Activated naive CD4-positive, alpha-beta T cell treated with anti-CD3 and anti-CD28 coated beads, Interleukin-2, amount 50 U/mL, for 16 hours (primary cell): ENCODE results near the gene KBTBD13.
"Not testable (repeated sequence)": the region's sequence is repeated elsewhere in the genome, so short reads cannot be mapped to it uniquely, and the experiment has no call there.

Source experiments
- DNase-seq: peaks from one replicate; pipeline ENCODE4 v3.0.0-alpha.2; 2020

The KBTBD13 gene

DNA sequence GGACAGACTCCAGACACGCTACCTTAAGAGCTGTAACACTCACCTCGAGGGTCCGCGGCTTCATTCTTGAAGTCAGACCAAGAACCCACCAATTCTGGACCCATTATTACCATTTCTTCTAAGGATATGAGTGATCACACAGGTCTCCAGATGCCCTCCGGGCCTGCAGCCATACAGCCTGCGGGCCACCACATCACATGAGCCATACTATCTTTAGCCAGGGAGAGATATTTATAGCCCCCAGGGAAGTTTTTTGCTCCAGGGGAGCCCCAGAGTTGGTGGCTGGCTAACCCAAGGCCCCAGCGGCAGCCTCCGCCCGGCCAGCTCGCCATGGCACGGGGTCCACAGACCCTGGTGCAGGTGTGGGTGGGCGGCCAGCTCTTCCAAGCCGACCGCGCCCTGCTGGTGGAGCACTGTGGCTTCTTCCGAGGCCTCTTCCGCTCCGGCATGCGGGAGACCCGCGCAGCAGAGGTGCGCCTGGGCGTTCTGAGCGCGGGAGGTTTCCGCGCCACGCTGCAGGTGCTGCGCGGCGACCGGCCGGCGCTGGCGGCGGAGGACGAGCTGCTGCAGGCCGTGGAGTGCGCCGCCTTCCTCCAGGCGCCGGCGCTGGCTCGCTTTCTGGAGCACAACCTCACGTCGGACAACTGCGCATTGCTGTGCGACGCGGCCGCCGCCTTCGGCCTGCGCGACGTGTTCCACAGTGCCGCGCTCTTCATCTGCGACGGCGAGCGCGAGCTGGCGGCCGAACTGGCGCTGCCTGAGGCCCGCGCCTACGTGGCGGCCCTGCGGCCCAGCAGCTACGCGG lies at the start of gene KBTBD13:
TSS of gene KBTBD13 (plus strand) at position 261 of the 805 bp plus-strand sequence. CDS start at position 331, 70 bp downstream.
- no peak for DNase-seq

DNA sequence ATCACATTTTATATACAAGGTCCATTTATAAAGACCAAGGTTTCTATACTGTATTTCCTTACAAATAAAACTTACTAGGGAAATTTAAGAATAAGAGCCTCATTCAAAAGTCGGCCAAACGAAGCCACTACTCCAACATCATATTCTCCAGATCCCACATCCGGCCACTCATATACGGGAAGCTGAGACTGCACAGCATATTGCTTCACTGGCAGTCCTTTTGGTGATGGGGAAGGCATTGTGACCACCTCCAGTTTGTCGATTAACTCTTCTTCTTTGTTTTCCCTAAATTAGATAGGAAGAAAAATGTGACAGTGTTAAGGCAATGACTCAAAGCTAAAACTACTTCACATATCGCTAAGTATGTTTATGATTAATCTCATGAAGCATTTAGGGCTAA lies 49.8 kb upstream of the KBTBD13 start:
- no peak for DNase-seq

DNA sequence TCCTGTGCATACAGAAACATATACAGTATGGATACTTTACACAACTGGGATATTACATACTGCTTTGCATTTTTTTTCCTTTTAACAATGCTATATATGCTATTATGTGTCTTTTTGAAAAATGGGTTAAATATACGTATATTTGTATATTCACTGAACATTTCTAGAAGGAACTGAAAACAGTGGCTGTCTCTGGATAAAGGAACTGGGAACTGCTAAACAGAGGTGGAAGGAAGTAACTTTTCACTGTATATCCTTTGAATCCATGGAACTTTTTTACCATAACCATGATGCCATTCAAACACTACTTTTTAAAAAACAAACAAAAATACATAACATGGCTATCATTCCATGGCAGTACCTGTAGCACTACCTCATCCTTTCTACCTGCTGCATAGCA lies 49.0 kb upstream of the KBTBD13 start:
- DNase-seq = no peak

DNA sequence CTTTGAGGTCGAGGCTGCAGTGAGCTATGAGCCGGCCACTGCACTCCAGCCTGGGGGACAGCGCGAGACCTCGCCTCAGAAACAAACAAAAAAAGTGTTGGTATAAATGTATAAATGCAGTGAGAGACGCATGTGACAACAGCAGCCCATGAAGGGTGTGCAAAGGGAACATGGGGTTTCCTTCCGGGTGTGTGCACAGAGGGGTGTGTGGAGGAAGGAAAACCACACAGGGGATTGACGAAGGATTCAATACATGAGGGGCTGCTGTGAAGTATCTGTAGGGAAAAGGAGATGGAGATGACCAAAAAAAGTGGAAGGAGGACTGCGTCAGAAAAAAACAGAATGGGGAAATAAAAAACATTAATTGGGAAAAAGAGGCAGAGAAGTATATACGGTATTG lies 48.2 kb upstream of the KBTBD13 start:
- DNase-seq = no peak

DNA sequence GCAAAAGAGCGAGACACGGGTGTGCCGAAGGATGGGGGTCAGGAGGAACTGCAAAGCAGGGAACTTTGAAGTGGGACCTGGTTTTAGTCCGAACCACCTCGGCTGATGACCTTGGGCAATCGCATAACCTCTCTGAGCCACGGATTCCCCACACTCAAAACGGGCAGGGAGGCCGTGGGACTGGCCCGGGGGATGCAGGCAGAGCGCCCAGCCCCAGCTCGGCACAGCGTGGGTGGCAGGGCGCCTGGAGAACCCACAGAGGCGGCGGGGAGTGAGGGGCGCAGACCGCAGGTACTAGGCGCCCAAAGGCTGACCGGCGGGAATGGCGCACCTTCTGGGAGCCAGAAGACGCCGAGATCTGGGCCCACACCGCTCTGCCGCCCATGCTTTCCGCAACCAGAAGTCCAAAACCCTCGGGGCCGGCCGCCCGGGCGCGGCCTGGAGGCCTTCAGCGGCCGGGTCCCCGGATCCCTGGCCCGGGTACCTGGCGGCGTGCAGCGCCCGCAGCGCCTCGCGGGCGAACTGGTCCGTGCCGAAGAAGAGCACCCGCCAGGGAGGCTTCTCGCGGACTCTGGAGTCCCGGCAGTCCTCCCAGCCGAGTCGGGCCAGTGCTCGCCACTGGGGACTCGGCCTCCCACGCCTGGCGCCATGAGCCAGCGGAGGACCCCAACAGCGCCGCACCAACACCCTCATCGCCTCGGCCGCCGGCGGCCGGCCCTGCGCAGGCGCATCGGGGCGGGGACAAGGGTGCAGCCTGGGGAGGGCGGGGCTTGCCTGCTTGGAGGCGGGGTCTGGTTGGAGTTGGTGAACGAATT lies 47.4 kb upstream of the KBTBD13 start, which contains the start of gene MTFMT:
TSS of gene MTFMT (minus strand) at position 719 of the 815 bp plus-strand sequence. CDS start at position 693, 26 bp downstream.
- DNase-seq = peak; percentile 96

DNA sequence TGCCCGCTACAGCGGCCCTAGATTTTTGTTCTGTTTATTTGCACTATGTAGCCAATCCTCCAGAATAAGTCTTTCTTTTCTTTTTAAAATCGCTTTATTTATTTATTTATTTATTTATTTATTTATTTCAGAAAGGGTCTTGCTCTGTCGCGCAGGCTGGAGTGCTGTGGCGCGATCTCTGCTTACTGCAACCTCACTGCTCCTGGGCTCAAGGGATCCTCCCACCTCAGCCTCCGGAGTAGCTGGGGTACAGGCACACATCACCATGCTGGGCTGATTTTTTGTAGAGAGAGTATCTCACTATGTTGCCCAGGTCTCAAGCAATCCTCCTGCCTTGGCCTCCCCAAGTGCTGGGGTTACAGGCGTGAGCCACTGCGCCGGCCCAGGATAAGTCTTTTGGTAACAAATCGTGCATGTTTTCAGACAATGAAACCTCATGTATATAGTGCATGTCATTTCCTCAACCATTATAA lies 46.8 kb upstream of the KBTBD13 start:
- no peak for DNase-seq

DNA sequence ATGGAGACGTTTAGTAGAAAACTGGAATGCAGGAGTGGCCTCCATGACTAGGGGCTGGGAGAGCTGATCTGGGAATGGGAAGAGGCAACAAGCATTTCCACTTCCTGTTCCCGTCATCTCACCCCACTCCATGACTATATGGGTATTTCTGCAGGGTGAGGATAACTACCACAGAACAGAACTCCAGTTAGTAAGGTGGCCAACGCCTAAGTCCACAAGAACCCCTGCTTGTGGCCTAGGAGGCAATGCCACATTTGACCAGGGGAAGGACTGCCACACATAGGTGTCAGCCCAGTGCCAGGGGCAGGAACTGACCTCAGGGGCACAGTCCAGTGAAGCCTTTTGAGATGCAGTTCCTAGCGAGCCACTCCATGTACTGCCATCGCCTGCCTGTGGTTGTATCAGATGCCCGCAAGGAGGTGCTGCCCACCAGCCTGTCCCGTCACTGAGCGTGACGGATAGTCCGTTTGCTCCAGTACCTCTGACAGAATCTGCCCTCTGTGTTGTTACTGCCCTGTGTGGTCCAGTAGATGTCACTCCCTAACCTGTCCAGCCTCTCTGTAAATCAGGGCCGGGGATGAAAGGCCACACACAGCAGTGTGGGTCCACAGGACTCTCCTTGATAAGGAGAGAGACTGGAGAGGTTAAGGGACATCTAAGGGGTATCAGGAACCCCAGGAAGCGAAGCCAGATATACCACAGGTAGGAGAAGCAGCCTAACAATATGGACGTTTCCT lies 43.6 kb upstream of the KBTBD13 start:
- DNase-seq = peak; percentile 35

DNA sequence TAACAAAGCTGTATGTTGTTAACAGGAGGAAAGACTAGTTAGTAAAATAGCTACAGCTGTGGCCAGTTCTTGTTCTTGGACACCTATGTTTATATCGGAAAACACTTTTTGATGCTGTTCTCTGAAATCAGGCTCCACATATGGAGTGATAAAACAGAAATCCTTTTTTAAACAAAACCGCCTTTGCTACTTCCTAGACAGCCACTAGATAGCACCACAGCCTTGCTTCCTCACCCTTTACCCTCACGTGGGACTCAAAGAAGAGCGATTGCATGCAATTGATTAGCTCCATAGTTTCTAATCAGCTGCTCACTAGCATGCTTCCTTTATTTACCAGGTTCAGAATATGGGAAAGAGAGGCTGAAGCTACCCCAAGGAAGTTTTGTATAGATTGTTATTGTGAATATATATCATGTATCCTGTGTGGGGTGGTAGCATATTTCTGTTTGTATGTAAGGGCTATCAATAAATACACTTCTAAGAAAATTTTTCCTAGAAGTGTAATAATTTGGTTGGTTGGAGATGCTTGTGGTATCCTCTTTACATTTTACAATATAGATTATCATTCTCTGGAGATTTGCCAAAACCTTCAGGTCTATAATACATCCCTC lies 42.8 kb upstream of the KBTBD13 start:
- no peak for DNase-seq

DNA sequence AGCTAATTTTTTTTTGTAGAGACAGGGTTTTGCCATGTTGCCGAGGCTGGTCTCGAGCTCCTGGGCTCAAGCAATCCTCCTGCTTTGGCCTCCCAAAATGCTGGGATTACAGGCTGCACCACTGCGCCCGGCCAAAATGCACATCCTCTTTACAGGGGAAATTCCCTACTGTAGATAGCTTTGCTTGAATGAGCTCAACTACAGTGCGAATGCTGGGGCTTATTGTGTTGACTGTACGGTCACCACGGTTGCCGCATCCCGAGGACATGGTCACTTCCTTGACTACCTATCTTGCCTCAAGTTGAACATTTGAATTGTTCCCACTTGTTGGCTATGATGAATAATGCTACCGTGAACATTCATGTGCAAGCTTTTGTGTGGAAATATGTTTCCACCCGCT lies 41.8 kb upstream of the KBTBD13 start:
- no peak for DNase-seq

DNA sequence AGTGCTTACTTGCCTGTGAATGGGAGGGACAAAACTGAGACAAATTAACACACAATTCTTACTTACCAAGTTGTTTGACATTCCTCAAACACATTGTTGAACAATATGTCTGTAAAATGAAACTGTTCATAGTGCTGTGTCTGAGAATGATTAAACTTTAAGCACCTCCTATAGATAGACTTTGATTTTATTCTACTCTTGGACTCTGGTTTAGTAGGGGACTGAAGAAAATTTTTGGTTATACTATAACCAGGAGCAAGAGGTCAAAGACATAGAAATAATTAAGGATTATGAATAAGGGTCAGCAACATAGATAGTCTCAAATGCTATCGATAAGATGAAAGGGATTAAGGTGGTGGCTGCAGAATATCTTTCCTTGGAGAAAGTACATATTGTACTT lies 39.2 kb upstream of the KBTBD13 start:
- no peak for DNase-seq

DNA sequence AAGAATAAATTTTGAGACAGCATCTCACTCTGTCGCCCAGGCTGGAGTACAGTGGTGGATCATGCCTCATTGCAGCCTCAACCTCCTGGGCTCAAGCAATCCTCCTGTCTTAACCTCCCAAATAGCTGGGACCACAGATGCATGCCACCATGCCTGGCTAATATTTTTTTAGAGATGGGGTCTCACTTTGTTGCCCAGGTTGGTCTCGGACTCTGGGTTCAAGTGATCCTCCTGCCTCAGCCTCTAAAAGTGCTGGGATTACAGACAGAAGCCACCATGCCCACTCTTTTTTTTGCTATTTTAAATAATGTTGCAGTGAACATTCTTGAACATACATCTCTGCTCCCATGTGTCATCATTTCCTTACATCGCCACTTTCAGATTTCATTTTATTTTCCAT lies 38.1 kb upstream of the KBTBD13 start:
- no peak for DNase-seq

DNA sequence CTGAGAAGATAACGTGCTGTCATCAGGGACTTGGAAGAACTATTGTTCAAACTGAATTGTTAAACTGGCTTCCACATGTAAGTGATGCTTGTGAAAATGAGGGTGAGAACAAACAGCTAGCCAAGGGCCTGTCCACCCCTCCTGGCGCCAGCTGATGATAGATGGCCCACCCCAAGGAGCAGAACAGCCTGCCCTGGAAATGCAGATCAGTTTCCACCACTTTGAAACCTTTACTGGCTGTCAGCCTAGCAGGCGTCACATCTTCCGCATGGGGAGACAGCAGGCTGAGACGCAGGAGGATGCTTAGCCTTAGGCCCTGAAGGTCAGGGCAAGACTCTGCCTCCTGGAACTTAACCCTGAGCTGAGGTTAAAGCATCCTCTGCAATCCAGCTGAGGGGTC lies 37.7 kb upstream of the KBTBD13 start:
- no peak for DNase-seq

DNA sequence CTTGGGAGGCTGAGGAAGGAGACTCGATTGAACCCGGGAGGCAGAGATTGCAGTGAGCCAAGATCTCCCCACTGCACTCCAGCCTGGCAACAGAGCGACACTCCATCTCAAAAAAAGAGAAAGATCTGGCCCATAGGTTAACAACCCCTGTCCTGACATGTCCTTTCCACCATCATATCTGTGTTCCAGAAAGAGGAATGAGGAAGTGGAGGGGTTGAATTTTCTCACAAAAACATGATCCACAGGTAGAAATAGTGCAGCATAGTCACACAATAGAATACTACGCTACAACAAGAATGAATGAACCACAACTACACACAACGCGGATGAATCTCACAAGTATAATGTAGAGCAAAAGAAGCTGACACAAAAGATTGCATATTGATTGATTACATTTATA lies 36.1 kb upstream of the KBTBD13 start:
- DNase-seq = no peak

DNA sequence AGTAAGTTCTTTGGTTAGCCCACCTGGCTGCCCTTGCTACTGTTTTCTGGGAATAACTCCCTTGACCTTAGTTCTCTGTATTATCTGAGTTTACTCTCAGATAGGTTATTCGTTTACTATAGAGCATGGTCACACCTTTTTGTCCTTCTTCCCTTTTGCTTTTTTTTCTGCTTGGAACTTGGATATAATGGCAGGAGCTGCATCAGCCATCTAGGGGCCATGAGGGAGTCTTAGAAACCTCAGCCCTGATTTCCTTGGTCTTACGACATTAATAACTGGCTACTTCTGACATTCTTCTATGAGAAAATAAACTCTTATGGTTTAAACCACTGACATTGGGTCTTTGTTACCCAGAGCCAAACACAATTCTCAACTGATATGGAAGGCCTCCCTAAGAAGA lies 34.8 kb upstream of the KBTBD13 start:
- DNase-seq = no peak

DNA sequence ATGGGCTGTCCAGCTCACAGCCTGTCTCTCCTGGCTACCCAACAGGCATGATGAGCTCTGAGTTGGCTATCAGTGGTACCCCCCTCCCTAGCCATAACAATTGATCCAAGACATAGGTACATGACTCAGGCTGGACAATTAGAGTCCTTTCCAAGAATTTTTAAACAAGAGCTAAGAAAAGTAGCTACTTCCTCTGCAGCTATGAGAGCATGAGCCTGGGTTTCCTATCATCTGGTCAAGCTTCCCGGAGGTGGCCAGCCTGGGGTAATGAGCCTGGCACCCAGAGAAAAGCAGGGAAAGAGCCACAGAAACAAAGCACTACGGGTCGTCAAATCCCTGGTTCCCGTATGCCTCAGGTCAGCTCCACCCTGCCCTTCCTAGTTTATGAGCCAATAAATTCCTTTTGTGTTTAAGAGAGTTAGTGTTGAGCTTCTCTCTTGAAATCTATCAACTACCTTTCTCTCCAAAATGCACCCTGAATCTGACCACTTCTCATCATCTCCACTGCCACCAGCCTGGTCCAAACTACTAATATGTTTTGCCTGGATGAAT lies 33.7 kb upstream of the KBTBD13 start:
- DNase-seq = no peak

DNA sequence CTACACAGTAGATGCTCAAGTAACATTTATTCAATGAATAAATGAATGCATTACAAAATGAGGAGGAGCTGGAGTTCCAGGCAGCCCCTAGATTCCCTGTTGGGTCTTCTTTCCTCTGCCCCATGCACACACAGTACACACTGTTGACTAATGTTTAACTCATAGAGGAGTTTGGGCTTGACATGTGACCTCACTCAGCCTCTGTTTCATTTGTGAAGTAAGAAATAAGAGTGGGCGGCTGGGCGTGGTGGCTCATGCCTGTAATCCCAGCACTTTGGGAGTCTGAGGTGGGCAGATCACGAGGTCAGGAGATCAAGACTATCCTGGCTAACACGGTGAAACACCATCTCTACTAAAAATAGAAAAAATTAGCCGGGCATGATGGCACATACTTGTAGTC lies 32.3 kb upstream of the KBTBD13 start:
- not testable (repeated sequence) for DNase-seq

DNA sequence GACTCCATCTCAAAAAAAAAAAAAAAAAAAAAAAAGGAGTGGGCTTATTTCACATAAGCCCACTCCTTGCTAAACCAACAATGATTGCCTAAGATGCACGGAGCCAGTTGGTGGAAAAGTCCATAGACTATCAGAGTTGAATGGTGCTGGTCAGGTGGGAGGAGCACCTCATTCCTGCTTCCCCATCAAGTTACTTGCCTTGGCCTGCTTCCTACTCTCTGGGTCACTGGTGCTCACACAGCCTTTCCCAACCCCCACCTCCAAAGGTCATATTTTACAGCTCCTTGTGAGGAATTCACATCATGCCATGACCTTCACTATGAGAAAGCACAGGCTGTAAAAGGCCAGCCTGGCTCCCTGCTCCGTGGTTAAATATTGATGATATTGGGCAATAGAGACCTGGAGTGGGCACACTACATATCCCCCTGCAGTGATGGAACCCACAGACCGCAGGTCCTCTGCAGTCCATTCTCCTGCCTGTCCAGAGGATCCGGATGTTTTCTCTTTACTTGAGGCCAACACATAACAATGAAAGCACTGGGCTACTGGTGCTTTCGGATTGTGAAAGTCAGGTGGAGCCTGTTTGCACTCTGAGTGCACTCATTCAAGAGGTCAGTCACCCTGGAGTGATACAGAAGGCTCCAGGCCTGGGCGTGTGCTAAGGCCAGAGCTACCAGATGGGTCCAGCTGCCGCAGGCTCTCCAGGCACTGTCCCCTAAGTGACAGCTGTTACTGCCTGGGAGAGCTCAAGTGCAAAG lies 31.6 kb upstream of the KBTBD13 start, which contains the start of gene SLC51B:
TSS of gene SLC51B (plus strand) at position 664 of the 758 bp plus-strand sequence. CDS start 4,618 bp downstream, outside the sequence.
- no peak for DNase-seq

DNA sequence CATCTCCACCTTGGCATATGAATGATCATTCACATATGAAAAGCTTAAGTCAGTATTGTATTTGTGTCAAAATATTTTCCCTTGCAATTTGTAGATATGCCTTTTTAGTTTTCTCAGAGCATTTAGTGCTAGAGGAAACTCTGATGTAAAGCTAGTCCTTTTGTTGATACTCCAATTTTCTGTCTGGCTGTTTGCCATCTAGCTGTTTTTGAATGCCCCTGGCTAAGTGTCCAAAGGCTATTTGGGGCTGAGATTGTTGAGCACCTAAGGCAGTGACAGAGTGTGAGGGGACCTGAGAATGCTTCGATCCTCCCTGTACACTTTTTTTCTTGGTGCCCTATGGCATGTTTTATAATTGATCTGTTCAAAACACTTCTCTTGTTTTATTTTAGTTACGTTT lies 28.3 kb upstream of the KBTBD13 start:
- DNase-seq = no peak

DNA sequence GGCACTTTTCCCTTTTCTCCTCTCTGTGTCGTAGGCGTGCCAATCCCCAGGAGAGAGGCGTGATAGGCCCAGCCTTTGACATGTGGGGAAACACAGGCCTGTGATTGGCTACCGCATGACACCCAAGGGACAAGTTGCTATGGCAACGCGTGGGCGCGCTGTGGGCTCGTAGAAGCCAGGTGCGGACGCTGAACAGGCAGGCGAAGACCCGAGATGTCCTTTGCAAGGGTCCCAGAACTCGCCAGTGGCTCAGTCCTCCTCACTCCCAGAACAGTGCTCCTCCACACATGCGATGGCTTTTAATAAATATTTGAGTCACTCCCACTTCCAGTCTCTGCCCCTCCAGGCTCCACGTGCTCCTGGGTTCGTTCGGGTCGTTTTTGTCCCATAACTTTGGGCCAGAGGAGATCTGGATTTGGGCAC lies 27.1 kb upstream of the KBTBD13 start:
- peak; percentile 89 for DNase-seq

DNA sequence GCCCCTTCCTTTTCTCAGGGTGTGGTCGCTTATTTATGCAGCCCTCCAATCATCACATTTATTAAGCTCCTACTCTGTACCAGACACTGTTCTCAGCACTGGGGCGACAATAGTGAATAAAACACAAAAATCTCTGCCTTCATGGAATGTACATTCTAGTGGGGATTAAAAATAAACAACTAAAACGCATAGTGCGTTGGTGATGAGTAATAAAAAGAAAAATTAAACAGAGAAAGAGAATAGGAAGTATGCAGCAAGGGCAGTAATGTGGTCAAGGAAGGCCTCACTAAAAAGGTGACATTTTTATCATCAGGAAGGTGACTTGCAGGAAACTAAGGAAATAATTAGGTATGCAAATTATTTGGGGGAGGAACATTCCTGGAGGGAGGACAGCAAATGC lies 26.3 kb upstream of the KBTBD13 start:
- no peak for DNase-seq

DNA sequence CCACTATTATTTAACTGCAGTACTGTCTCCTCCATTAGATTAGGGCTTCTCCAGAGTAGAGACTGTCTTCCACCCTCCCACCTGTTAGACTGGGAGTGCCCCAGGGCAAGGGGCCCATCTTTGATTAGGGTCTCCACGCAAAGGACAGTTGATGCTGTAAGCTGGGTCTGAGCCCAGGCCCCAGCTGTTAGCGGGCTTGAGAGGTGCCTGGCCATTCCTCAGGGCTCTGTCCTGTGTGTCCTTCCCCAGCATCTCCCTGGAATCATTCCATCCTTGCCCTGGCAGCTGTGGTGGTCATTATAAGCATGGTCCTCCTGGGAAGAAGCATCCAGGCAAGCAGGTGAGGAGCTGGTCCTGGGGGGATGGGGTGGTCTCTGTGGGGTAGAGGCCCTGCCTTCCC lies 25.3 kb upstream of the KBTBD13 start:
- DNase-seq = no peak

DNA sequence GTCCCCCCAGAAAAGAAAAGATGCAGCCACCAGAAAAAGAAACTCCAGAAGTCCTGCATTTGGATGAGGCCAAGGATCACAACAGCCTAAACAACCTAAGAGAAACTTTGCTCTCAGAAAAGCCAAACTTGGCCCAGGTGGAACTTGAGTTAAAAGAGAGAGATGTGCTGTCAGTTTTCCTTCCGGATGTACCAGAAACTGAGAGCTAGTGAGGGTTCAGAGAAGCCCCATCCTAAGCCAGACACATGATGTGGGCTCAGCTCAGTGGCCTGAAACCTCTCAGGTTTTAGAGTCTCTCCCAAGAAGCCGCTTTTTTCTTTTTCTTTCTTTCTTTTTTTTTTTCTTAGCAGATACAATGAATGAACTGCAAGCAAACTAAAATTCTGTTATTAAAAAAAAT lies 23.6 kb upstream of the KBTBD13 start:
- no peak for DNase-seq
